GM23338 (cell line): ENCODE data around the gene TFPI2. TPM values are rescaled to one million over a fixed set of nuclear protein-coding genes. Genes with fewer than 3 reads are reported as not detected.

Experiments used
- ATAC-seq: fragments of 200-7000 bp; cut with Tn5 transposase; 3 replicates; pipeline ENCODE4 v1.9.1; 2020
- DNase-seq: peaks from one replicate; pipeline ENCODE4 v3.0.0-alpha.2; 2015; ENCODE audit warnings: low spot score
- H2AFZ ChIP-seq: fragments of 200-600 bp; sonication (generic); 2 replicates; pipeline ENCODE4 v1.8.0; 2016; ENCODE audit warnings: antibody characterized with exemption, mild to moderate bottlenecking, moderate library complexity
- H3F3A ChIP-seq: fragments of 200-600 bp; sonication (generic); replicated peaks from 2 replicates; pipeline ENCODE4 v1.8.0; 2017; ENCODE audit warnings: antibody characterized with exemption, mixed run types, low read depth
- H3K27ac ChIP-seq: fragments of 200-600 bp; sonication (generic); 2 replicates; pipeline ENCODE4 v1.6.1; 2016; ENCODE audit warnings: low read depth
- H3K27me3 ChIP-seq: fragments of 200-600 bp; sonication (generic); 2 replicates; pipeline ENCODE4 v1.8.0; 2016; ENCODE audit warnings: mild to moderate bottlenecking, mixed run types, moderate library complexity; ENCODE audit not compliant: insufficient read depth
- H3K36me3 ChIP-seq: fragments of 200-600 bp; sonication (generic); 2 replicates; pipeline ENCODE4 v1.8.0; 2016; ENCODE audit warnings: mild to moderate bottlenecking; ENCODE audit not compliant: insufficient read depth
- H3K4me1 ChIP-seq: fragments of 200-600 bp; sonication (generic); 2 replicates; pipeline ENCODE4 v1.8.0; 2016; ENCODE audit warnings: mild to moderate bottlenecking, moderate library complexity; ENCODE audit not compliant: insufficient read depth
- H3K4me2 ChIP-seq: fragments of 200-600 bp; sonication (generic); 2 replicates; pipeline ENCODE4 v1.7.1; 2017; ENCODE audit warnings: mixed run types
- H3K4me3 ChIP-seq: fragments of 200-600 bp; sonication (generic); 2 replicates; pipeline ENCODE4 v1.6.1; 2016; ENCODE audit warnings: mixed run types
- H3K79me2 ChIP-seq: fragments of 200-600 bp; sonication (generic); replicated peaks from 2 replicates; pipeline ENCODE4 v1.8.0; 2017; ENCODE audit warnings: mild to moderate bottlenecking; ENCODE audit not compliant: insufficient read depth
- H3K9me2 ChIP-seq: fragments of 200-600 bp; sonication (generic); 2 replicates; pipeline ENCODE4 v1.8.0; 2017; ENCODE audit not compliant: insufficient read depth
- H4K20me1 ChIP-seq: fragments of 200-600 bp; sonication (generic); replicated peaks from 2 replicates; pipeline ENCODE4 v1.8.0; 2017; ENCODE audit warnings: mild to moderate bottlenecking; ENCODE audit not compliant: insufficient read depth
- H3K27ac Mint-ChIP-seq: 2 replicates; pipeline ENCODE4 v1.8.0; 2020; ENCODE audit warnings: inconsistent platforms, mild to moderate bottlenecking, moderate library complexity, mixed read lengths
- H3K27me3 Mint-ChIP-seq: 3 replicates; pipeline ENCODE4 v1.8.0; 2022; ENCODE audit warnings: low read depth, mild to moderate bottlenecking, moderate library complexity, mixed read lengths, inconsistent platforms; ENCODE audit not compliant: insufficient read depth, poor library complexity
- H3K36me3 Mint-ChIP-seq: 3 replicates; pipeline ENCODE4 v1.8.0; 2021; ENCODE audit warnings: low read depth, mild to moderate bottlenecking, inconsistent platforms, moderate library complexity, mixed read lengths
- H3K4me1 Mint-ChIP-seq: 3 replicates; pipeline ENCODE4 v1.8.0; 2020; ENCODE audit warnings: mild to moderate bottlenecking, inconsistent platforms, mixed read lengths
- H3K4me3 Mint-ChIP-seq: 3 replicates; pipeline ENCODE4 v1.8.0; 2021; ENCODE audit warnings: moderate library complexity, mild to moderate bottlenecking, inconsistent platforms, mixed read lengths
- H3K9me3 Mint-ChIP-seq: 3 replicates; pipeline ENCODE4 v1.8.0; 2020; ENCODE audit warnings: moderate library complexity, mild to moderate bottlenecking, inconsistent platforms, mixed read lengths
- ETS1 ChIP-seq: IDR thresholded peaks from 2 replicates; pipeline ENCODE4 v1.6.1; 2016; ENCODE audit warnings: antibody characterized with exemption
- EZH2 ChIP-seq: fragments of 200-600 bp; sonication (generic); IDR thresholded peaks from one replicate; pipeline ENCODE4 v1.8.0; 2017; ENCODE audit warnings: antibody characterized with exemption, mild to moderate bottlenecking, low read depth; ENCODE audit not compliant: unreplicated experiment
- EZH2phosphoT487 ChIP-seq: fragments of 200-600 bp; sonication (generic); IDR thresholded peaks from one replicate; pipeline ENCODE4 v1.8.1; 2018; ENCODE audit warnings: antibody characterized with exemption; ENCODE audit not compliant: unreplicated experiment
- REST ChIP-seq: IDR thresholded peaks from one replicate; pipeline ENCODE4 v1.6.1; 2018; ENCODE audit warnings: antibody characterized with exemption; ENCODE audit not compliant: unreplicated experiment
- STAT1 ChIP-seq: IDR thresholded peaks from one replicate; pipeline ENCODE4 v1.6.1; 2016; ENCODE audit warnings: antibody characterized with exemption; ENCODE audit not compliant: unreplicated experiment
- ZNF114 ChIP-seq: fragments of 250-450 bp; sonication (Bioruptor Pico); IDR thresholded peaks from 2 replicates; pipeline ENCODE4 v1.5.0; 2020; ENCODE audit warnings: mild to moderate bottlenecking, moderate library complexity
- ZNF331 ChIP-seq: fragments of 250-450 bp; sonication (Bioruptor Pico); IDR thresholded peaks from 2 replicates; pipeline ENCODE4 v1.5.0; 2020; ENCODE audit warnings: low read depth, mild to moderate bottlenecking, moderate library complexity
- ZNF462 ChIP-seq: fragments of 250-450 bp; sonication (Bioruptor Pico); IDR thresholded peaks from 2 replicates; pipeline ENCODE4 v1.5.0; 2020; ENCODE audit warnings: mild to moderate bottlenecking, moderate library complexity
- polyA plus RNA-seq: library from polyadenylated mRNA; unstranded; fragments of >200 nt; fragmentation: Nextera tagmentation; extraction: Ambion mirVana; gene quantifications from 2 replicates; pipeline ENCODE4 v1.2.1, GENCODE V29; 2016
- total RNA-seq: library from RNA; depleted of rRNA; stranded (reverse); fragments of >200 nt; shearing (Covaris generic); gene quantifications from 2 replicates; pipeline ENCODE4 v1.2.3, GENCODE V29; 2014

TFPI2 gene
- total and polyA plus RNA-seq, 2 experiments from 2014 or later, result 13.3 to 18.1 TPM

GRCh38 chr7:93882468-93882867 lies 8.1 kb downstream of the TFPI2 start (continued):
- TF ChIP-seq ZNF462 (CRISPR knock-in tag) (no peak), REST (no peak), EZH2phosphoT487 (no peak), ZNF114 (CRISPR knock-in tag) (no peak), STAT1 (no peak)

GRCh38 chr7:93879356-93879755 lies 11.2 kb downstream of the TFPI2 start:
- Histone ChIP-seq H3K27ac (no peak overlapping the region), H3K4me1 (no peaks in the 10 kb centered on the region), H4K20me1 (no peaks in the 10 kb centered on the region), H2AFZ (no peak overlapping the region), H3K36me3 (no peaks in the 10 kb centered on the region; the same call in 1 of the 2 replicates), H3K27me3 (no peaks in the 10 kb centered on the region), H3K4me3 (no peak overlapping the region), H3K79me2 (no peaks in the 10 kb centered on the region), H3K4me2 (no peak overlapping the region), H3F3A (no peaks in the 10 kb centered on the region), H3K9me2 (no peaks in the 10 kb centered on the region)
- Mint-ChIP-seq H3K27me3 (peaks cover 2% of the 10 kb centered on the region), H3K9me3 (peaks cover 23% of the 10 kb centered on the region; the same call in 2 of the 3 replicates), H3K36me3 (peaks cover 17% of the 10 kb centered on the region; the same call in 2 of the 3 replicates), H3K4me1 (no peaks in the 10 kb centered on the region), H3K4me3 (no peak overlapping the region), H3K27ac (no peak overlapping the region)
- no peak for DNase-seq
- ATAC-seq, result no peak
- TF ChIP-seq EZH2phosphoT487, result no peak
- TF ChIP-seq ZNF331 (CRISPR knock-in tag), result no peak
- no peak for TF ChIP-seq EZH2
- TF ChIP-seq REST, result no peak
- no peak for TF ChIP-seq ZNF114 (CRISPR knock-in tag)
- no peak for TF ChIP-seq ETS1
